Spleen (tissue), 11 donors: ENCODE measurements around the gene PSMD5. TPM values are rescaled to one million over a fixed set of nuclear protein-coding genes. Genes with fewer than 3 reads are reported as not detected.

Source experiments
- DNase-seq: peaks from one replicate; pipeline ENCODE4 v3.0.0-alpha.2; 2020
- H3K27ac ChIP-seq, 8 donors: fragments of 200-600 bp; sonication (generic) in 7 of 8; 1 replicate in 4 of 8; 2 replicates in 4 of 8; pipeline versions ENCODE4 v1.5.0 to v1.8.0; 2016 to 2021; ENCODE audit warnings: inconsistent platforms in 4 of 8, mild to moderate bottlenecking in 4 of 8, moderate library complexity in 1 of 8
- H3K27me3 ChIP-seq, 7 donors: fragments of 200-600 bp; sonication (generic) in 6 of 7; replicated peaks in 1 of 7; 1 replicate in 4 of 7; 2 replicates in 3 of 7; pipeline versions ENCODE4 v1.5.0 to v1.8.0; 2016 to 2021; ENCODE audit warnings: inconsistent platforms in 3 of 7, mild to moderate bottlenecking in 1 of 7
- H3K36me3 ChIP-seq, 6 donors: fragments of 200-600 bp; sonication (generic) in 5 of 6; 1 replicate in 4 of 6; 2 replicates in 2 of 6; pipeline versions ENCODE4 v1.5.0 to v1.8.0; 2016 to 2021; ENCODE audit warnings: inconsistent platforms in 2 of 6
- H3K4me1 ChIP-seq, 6 donors: fragments of 200-600 bp; sonication (generic) in 5 of 6; 1 replicate in 3 of 6; 2 replicates in 3 of 6; pipeline versions ENCODE4 v1.5.0 to v1.8.0; 2016 to 2021; ENCODE audit warnings: inconsistent platforms in 3 of 6
- H3K4me3 ChIP-seq, 8 donors: fragments of 200-600 bp; sonication (generic) in 7 of 8; 1 replicate in 4 of 8; 2 replicates in 4 of 8; pipeline versions ENCODE4 v1.5.0 to v1.8.0; 2016 to 2021; ENCODE audit warnings: inconsistent platforms in 4 of 8, mild to moderate bottlenecking in 4 of 8, moderate library complexity in 2 of 8
- H3K9me3 ChIP-seq, 8 donors: fragments of 200-600 bp; sonication (generic) in 7 of 8; 1 replicate in 4 of 8; 2 replicates in 4 of 8; pipeline versions ENCODE4 v1.5.0 to v1.8.0; 2016 to 2021; ENCODE audit warnings: inconsistent platforms in 4 of 8
- CTCF ChIP-seq, 11 experiments: fragments of 200-600 bp in 7 of 11; fragments of 450-650 bp in 4 of 11; sonication (generic) in 4 of 11; IDR thresholded peaks in 8 of 11; conservative IDR thresholded peaks in 3 of 11; 1 replicate in 7 of 11; 2 replicates in 4 of 11; pipeline versions ENCODE4 v1.4.0 to v1.8.0; 2016 to 2021; ENCODE audit warnings: antibody characterized with exemption in 11 of 11, inconsistent platforms in 4 of 11, mild to moderate bottlenecking in 1 of 11
- POLR2A ChIP-seq, 3 donors: fragments of 450-650 bp; IDR thresholded peaks; one replicate each; pipeline ENCODE4 v1.5.1; 2017; ENCODE audit warnings: antibody characterized with exemption in 3 of 3, mild to moderate bottlenecking in 1 of 3
- POLR2AphosphoS5 ChIP-seq, 3 donors: sonication (generic); formaldehyde crosslinking; IDR thresholded peaks; one replicate each; pipeline ENCODE4 v1.5.1; 2017; ENCODE audit warnings: antibody characterized with exemption in 3 of 3
- WGBS, 5 donors: extraction: QIAGEN DNeasy Blood & Tissue Kit in 3 of 5; methylation state at CpG; one replicate each; pipeline versions ENCODE4 v1.1.5 to v1.1.7; 2013 to 2018; 5-methylcytosine and 5-hydroxymethylcytosine counted together
- intact Hi-C: fragments of 100-400 bp; cut with DNase I; formaldehyde crosslinking; loops from one replicate; pipeline ENCODE4 v1.15.0; 2023; ENCODE audit warnings: low total_unique reads
- polyA plus RNA-seq, 3 donors: library from polyadenylated mRNA; stranded (reverse); fragments of 200-250 nt; gene quantifications; one replicate each; pipeline ENCODE4 v1.2.1, GENCODE V29; 2013
- total RNA-seq, 7 donors: library from RNA; depleted of rRNA in 3 of 7; stranded (reverse); fragments of >200 nt in 3 of 7; fragmentation: NEBNext Ultra II Directional in 4 of 7; extraction: Animal tissue kit (Norgen Biotek cat#: 25700) in 4 of 7; gene quantifications; one replicate each; pipeline versions ENCODE4 v1.1.0 to v1.2.1, GENCODE V29; 2016 to 2021
- donor health status: healthy with polysubstance abuse.
- donor health status: DM: no; HTN: no; CAD: no; lungs with moderate emphysema.
- donor health status: DM: no; HTN: no; CAD: no.
- donor health status: Bipolar disorder and iron deficiency.
- donor health status: healthy.
- donor health status: DM: no; HTN: no; CAD: no.
- donor health status: DM: yes; HTN: yes; CAD: no.

PSMD5 gene
- total and polyA plus RNA-seq, 10 donors: 8.9 to 41.4 (median 31.2) TPM

- Histone ChIP-seq H3K36me3 (peaks cover 6 to 93% (median 63%) of the 10 kb centered on the region in 6 donors), H3K4me1 (peaks cover 0 to 32% (median 7%) of the 10 kb centered on the region in 6 donors), H3K4me3 (no peak overlapping the region), H3K27me3 (no peaks in the 10 kb centered on the region), H3K27ac (no peak overlapping the region), H3K9me3 (no peaks in the 10 kb centered on the region)
- intact Hi-C loops: no loop called here
- 97 to 100% (median 98%) methylated on average over 1 of the region's 1 CpG for WGBS, 5 donors
- DNase-seq: no peak
- TF ChIP-seq POLR2A (IDR thresholded peaks at IDR 0.05): no peak
- TF ChIP-seq CTCF (IDR thresholded peaks at IDR 0.05 in 8 of 11, conservative IDR thresholded peaks at IDR 0.05 in 3 of 11): no peak
- TF ChIP-seq POLR2AphosphoS5 (IDR thresholded peaks at IDR 0.05): no peak
Measured at GRCh38 chr9:120776788-120777187, 65.9 kb downstream of the PSMD5 start.

GRCh38 chr9:120775859-120776258, 66.9 kb downstream of the PSMD5 start:
- no peak overlapping the region for H3K4me3 ChIP-seq
- no peaks in the 10 kb centered on the region for H3K9me3 ChIP-seq
- 93 to 99% (median 98%) methylated on average over 5 of the region's 5 CpGs for WGBS, 5 donors
- intact Hi-C loops: no loop called here
- peaks cover 6 to 100% (median 72%) of the 10 kb centered on the region in 6 donors for H3K36me3 ChIP-seq
- H3K27ac ChIP-seq: no peak overlapping the region
- H3K4me1 ChIP-seq: peaks cover 0 to 28% (median 7%) of the 10 kb centered on the region in 6 donors
- TF ChIP-seq CTCF (IDR thresholded peaks at IDR 0.05 in 8 of 11, conservative IDR thresholded peaks at IDR 0.05 in 3 of 11): no peak
- no peak for TF ChIP-seq POLR2A (IDR thresholded peaks at IDR 0.05)
- no peak for TF ChIP-seq POLR2AphosphoS5 (IDR thresholded peaks at IDR 0.05)
- DNase-seq: no peak
- no peaks in the 10 kb centered on the region for H3K27me3 ChIP-seq

GRCh38 chr9:120774719-120775118, 68.0 kb downstream of the PSMD5 start:
- H3K4me3 ChIP-seq: no peak overlapping the region
- TF ChIP-seq CTCF (IDR thresholded peaks at IDR 0.05 in 8 of 11, conservative IDR thresholded peaks at IDR 0.05 in 3 of 11) (no peak), POLR2A (IDR thresholded peaks at IDR 0.05) (no peak), POLR2AphosphoS5 (IDR thresholded peaks at IDR 0.05) (no peak)
- peaks cover 6 to 100% (median 74%) of the 10 kb centered on the region in 6 donors for H3K36me3 ChIP-seq
- no peaks in the 10 kb centered on the region for H3K27me3 ChIP-seq
- no peaks in the 10 kb centered on the region for H3K9me3 ChIP-seq
- intact Hi-C loops: no loop called here
- peaks cover 0 to 16% (median 3%) of the 10 kb centered on the region in 6 donors for H3K4me1 ChIP-seq
- 89 to 97% (median 95%) methylated on average over 4 of the region's 4 CpGs for WGBS, 5 donors
- DNase-seq: no peak
- no peak overlapping the region for H3K27ac ChIP-seq

- DNase-seq: no peak
- TF ChIP-seq POLR2AphosphoS5 (IDR thresholded peaks at IDR 0.05) (no peak), CTCF (IDR thresholded peaks at IDR 0.05 in 8 of 11, conservative IDR thresholded peaks at IDR 0.05 in 3 of 11) (no peak), POLR2A (IDR thresholded peaks at IDR 0.05) (no peak)
- Histone ChIP-seq H3K9me3 (no peaks in the 10 kb centered on the region), H3K27ac (no peak overlapping the region), H3K27me3 (no peaks in the 10 kb centered on the region), H3K4me3 (no peak overlapping the region), H3K36me3 (peaks cover 6 to 100% (median 81%) of the 10 kb centered on the region in 6 donors), H3K4me1 (peaks cover 0 to 4% (median 0%) of the 10 kb centered on the region in 6 donors)
- intact Hi-C loops: no loop called here
- 85 to 92% (median 89%) methylated on average over 3 of the region's 3 CpGs for WGBS, 5 donors
Measured at GRCh38 chr9:120773256-120773655, 69.5 kb downstream of the PSMD5 start.
